Activated CD4-positive, alpha-beta T cell treated with anti-CD3 and anti-CD28 coated beads for 36 hours (primary cell): ENCODE measurements around the gene DNAJB8. TPM values are rescaled to one million over a fixed set of nuclear protein-coding genes. Genes with fewer than 3 reads are reported as not detected.
A peak's percentile ranks its signal among the peaks of the same experiment; 100 is the strongest.

Experiments
- ATAC-seq: fragments of 200-7000 bp; cut with Tn5 transposase; one replicate; pipeline ENCODE4 v1.10.0; 2021; ENCODE audit warnings: mild to moderate bottlenecking, moderate library complexity
- CTCF ChIA-PET: fragments of 350-600 bp; sonication (Branson Sonifier 250); formaldehyde crosslinking; loops from one replicate; lab custom pipeline; 2021; ENCODE audit warnings: antibody characterized with exemption; lab: Charles Lee
- POLR2A ChIA-PET: fragments of 350-600 bp; sonication (Branson Sonifier 250); formaldehyde crosslinking; loops from one replicate; lab custom pipeline; 2021; ENCODE audit warnings: antibody characterized with exemption, inconsistent platforms; lab: Charles Lee
- DNase-seq: peaks from one replicate; pipeline ENCODE4 v3.0.0-alpha.2; 2020
- H3K27ac Mint-ChIP-seq: one replicate; pipeline ENCODE4 v1.8.0; 2021; ENCODE audit warnings: mixed read lengths
- H3K27me3 Mint-ChIP-seq: one replicate; pipeline ENCODE4 v1.8.0; 2021; ENCODE audit warnings: mixed read lengths
- H3K36me3 Mint-ChIP-seq: one replicate; pipeline ENCODE4 v1.8.0; 2021; ENCODE audit warnings: low read depth, mixed read lengths
- H3K4me1 Mint-ChIP-seq: one replicate; pipeline ENCODE4 v1.8.0; 2021; ENCODE audit warnings: mixed read lengths
- H3K4me3 Mint-ChIP-seq: one replicate; pipeline ENCODE4 v1.8.0; 2021; ENCODE audit warnings: mild to moderate bottlenecking, moderate library complexity, mixed read lengths
- H3K9me3 Mint-ChIP-seq: one replicate; pipeline ENCODE4 v1.8.0; 2021; ENCODE audit warnings: low read depth, mixed read lengths
- intact Hi-C, 2 experiments: fragments of 100-400 bp; cut with DNase I in 1 of 2; cut with micrococcal nuclease in 1 of 2; formaldehyde crosslinking; loops; one replicate each; pipeline versions ENCODE4 v1.14.2 to v1.15.1; 2022 to 2024; cut with DNase I, micrococcal nuclease
- total RNA-seq, 2 experiments: library from RNA; stranded (reverse); gene quantifications; one replicate each; pipeline ENCODE4 v1.2.3, GENCODE V29; 2021

Gene DNAJB8
- total RNA-seq, 2 experiments from 2014 or later, result not detected

DNA sequence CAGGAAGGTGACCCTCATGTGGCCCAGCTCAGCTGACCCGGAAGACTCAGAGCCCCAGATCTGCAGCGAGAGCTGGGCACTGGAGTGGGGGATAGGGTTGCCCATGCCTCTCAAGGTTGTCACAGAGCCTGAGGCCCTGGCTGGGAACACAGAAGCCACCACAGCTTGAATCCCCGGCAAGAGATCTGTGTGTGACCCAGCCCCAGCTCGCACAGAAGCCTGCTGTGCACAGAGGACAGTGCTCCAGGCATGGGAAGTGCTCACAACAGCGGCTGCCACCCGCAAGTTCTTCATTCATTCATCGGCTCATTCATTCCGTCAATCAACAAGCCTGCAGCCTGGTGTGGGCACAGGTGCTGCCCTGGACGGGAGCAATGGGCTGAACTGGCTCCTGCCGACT is 36.4 kb downstream of the DNAJB8 start:
- intact Hi-C loops, result no loop called here
- no peak for DNase-seq
- no peak overlapping the region for H3K27ac Mint-ChIP-seq
- peaks cover 37% of the 10 kb centered on the region for H3K27me3 Mint-ChIP-seq
- ChIA-PET CTCF (interaction anchor here (0.6 to 1.1 kb wide), 3 partner anchors 61 to 825 kb away, joined by 3 to 5 read pairs (median 3); no protein-coding TSS in a partner anchor), POLR2A (no interaction called here)
- no peak for ATAC-seq
- no peaks in the 10 kb centered on the region for H3K36me3 Mint-ChIP-seq
- no peak overlapping the region for H3K4me3 Mint-ChIP-seq
- no peaks in the 10 kb centered on the region for H3K9me3 Mint-ChIP-seq
- H3K4me1 Mint-ChIP-seq, result peaks cover 7% of the 10 kb centered on the region

- no peak for DNase-seq
- peaks cover 7% of the 10 kb centered on the region for H3K4me1 Mint-ChIP-seq
- H3K4me3 Mint-ChIP-seq, result no peak overlapping the region
- POLR2A ChIA-PET, result interaction anchor here (0.5 kb wide), 1 partner anchor 188 kb away, joined by 3 read pairs; no protein-coding TSS in a partner anchor
- H3K36me3 Mint-ChIP-seq, result no peaks in the 10 kb centered on the region
- H3K27ac Mint-ChIP-seq, result no peak overlapping the region
- no peaks in the 10 kb centered on the region for H3K9me3 Mint-ChIP-seq
- CTCF ChIA-PET, result interaction anchor here (0.6 to 1.0 kb wide), 2 partner anchors 62 to 826 kb away, joined by 3 read pairs; no protein-coding TSS in a partner anchor
- H3K27me3 Mint-ChIP-seq, result peaks cover 37% of the 10 kb centered on the region
- intact Hi-C loops, result loop anchor here in 1 of 2 experiments (5.0 kb wide), 2 partner anchors 332 to 352 kb away; no protein-coding TSS in a partner anchor
- ATAC-seq, result no peak
Measured at GRCh38 chr3:128429751-128430150, 36.9 kb downstream of the DNAJB8 start.

DNA sequence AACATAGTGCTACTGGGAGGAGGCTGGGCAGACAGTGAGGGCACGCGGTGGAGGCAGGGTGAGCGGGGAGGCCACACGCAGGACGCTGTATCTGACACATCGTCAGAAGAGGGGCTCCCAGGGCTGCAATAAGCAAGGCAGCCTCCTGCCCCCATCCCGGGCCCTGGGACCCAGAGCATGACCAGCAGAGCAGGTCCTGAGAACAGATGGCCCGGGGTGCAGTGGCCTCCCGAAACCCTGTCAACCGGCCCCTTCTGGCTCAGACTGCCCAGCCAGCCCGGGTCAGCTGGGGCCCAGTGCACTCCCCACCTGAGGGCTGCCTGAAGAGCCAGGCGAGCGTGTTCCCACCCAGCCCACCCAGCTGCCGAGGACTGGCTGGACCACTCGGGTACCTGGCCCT is 37.4 kb downstream of the DNAJB8 start:
- peaks cover 37% of the 10 kb centered on the region for H3K27me3 Mint-ChIP-seq
- DNase-seq (no peak), ATAC-seq (no peak)
- H3K4me3 Mint-ChIP-seq, result no peak overlapping the region
- peaks cover 7% of the 10 kb centered on the region for H3K4me1 Mint-ChIP-seq
- no peaks in the 10 kb centered on the region for H3K9me3 Mint-ChIP-seq
- ChIA-PET POLR2A (interaction anchor here (0.5 kb wide), 1 partner anchor 188 kb away, joined by 3 read pairs; no protein-coding TSS in a partner anchor), CTCF (interaction anchor here (5.1 kb wide), 1 partner anchor 178 kb away, joined by 26 read pairs; no protein-coding TSS in a partner anchor)
- no peak overlapping the region for H3K27ac Mint-ChIP-seq
- intact Hi-C loops, result loop anchor here in 1 of 2 experiments (5.0 kb wide), 2 partner anchors 332 to 352 kb away; no protein-coding TSS in a partner anchor
- no peaks in the 10 kb centered on the region for H3K36me3 Mint-ChIP-seq

DNA sequence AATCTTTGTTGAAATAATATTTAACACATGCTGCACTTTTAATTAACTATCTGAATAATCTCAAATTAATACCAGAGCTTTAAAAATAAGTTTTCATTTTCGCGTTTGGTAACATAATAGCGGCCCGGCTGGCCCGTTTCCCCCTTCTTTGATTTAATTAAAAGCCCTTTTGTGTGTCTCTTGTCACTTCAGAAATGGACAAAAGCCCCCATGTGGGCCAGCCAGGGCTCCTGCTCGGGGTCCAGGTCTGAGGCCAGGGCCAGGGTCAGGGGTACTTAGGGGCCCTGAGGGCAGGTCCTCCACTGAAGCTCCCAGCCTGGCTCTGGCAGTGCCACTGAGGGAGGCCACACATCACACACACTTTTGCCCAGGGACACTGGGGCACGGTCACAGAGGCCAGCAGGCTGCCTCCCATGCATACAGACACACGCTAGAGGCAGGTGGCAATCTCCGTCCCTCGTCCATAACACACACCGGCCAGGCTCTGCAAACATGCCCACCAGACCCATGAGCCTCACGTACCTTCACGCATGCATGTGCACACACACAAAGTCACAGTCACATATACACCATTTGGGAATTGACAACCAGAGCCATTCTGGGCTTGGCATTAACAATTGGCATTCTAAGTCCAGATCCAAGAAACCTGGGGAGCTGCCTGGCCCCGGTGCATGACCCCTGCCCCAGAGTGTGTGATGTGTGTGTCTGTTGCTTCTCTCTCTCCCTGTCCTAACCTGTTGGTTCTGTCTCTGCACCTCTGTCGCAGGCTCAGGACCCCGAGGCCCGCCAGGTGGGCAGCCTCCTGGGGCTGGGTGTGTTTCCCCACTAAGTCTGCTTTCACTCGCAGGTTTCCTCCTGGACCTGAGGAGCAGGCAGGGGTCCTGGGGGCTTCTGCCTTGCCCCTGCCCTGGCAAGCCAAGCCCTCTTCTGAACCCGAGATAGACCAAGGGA is 38.5 kb downstream of the DNAJB8 start:
- Mint-ChIP-seq H3K27me3 (peaks cover 29% of the 10 kb centered on the region), H3K27ac (no peak overlapping the region), H3K9me3 (no peaks in the 10 kb centered on the region), H3K4me1 (peaks cover 7% of the 10 kb centered on the region), H3K36me3 (no peaks in the 10 kb centered on the region), H3K4me3 (no peak overlapping the region)
- no peak for ATAC-seq
- intact Hi-C loops, result loop anchor here (2.0 to 5.0 kb wide), 3 partner anchors 63 to 351 kb away; no protein-coding TSS in a partner anchor
- ChIA-PET CTCF (interaction anchor here (0.6 to 5.1 kb wide), 10 partner anchors 20 to 179 kb away, joined by 3 to 26 read pairs (median 4); partner anchors contain the start of gene GATA2), POLR2A (no interaction called here)
- DNase-seq, result no peak

- Mint-ChIP-seq H3K27me3 (peaks cover 27% of the 10 kb centered on the region), H3K36me3 (no peaks in the 10 kb centered on the region), H3K27ac (no peak overlapping the region), H3K9me3 (no peaks in the 10 kb centered on the region), H3K4me3 (no peak overlapping the region), H3K4me1 (peaks cover 7% of the 10 kb centered on the region)
- ATAC-seq (no peak), DNase-seq (no peak)
- CTCF ChIA-PET, result interaction anchor here (0.5 to 5.1 kb wide), 13 partner anchors 21 to 180 kb away, joined by 3 to 26 read pairs (median 4); partner anchors contain the start of gene GATA2
- POLR2A ChIA-PET, result no interaction called here
- intact Hi-C loops, result loop anchor here (2.0 to 5.0 kb wide), 3 partner anchors 63 to 350 kb away; no protein-coding TSS in a partner anchor
Measured at GRCh38 chr3:128427175-128427857, 39.4 kb downstream of the DNAJB8 start.

- H3K27me3 Mint-ChIP-seq, result peaks cover 18% of the 10 kb centered on the region
- no peak overlapping the region for H3K4me3 Mint-ChIP-seq
- no peaks in the 10 kb centered on the region for H3K4me1 Mint-ChIP-seq
- ChIA-PET POLR2A (no interaction called here), CTCF (interaction anchor here (0.5 to 5.1 kb wide), 21 partner anchors 12 to 331 kb away, joined by 3 to 26 read pairs (median 4); partner anchors contain the start of gene GATA2)
- no peaks in the 10 kb centered on the region for H3K36me3 Mint-ChIP-seq
- intact Hi-C loops, result loop anchor here (1.0 to 5.0 kb wide), 7 partner anchors 64 to 349 kb away; no protein-coding TSS in a partner anchor
- no peaks in the 10 kb centered on the region for H3K9me3 Mint-ChIP-seq
- peak; percentile 91 for ATAC-seq
- peak; percentile 75 for DNase-seq
- H3K27ac Mint-ChIP-seq, result no peak overlapping the region
Measured at GRCh38 chr3:128426128-128426921, 40.4 kb downstream of the DNAJB8 start.

- intact Hi-C loops, result loop anchor here (1.0 to 5.0 kb wide), 7 partner anchors 65 to 348 kb away; no protein-coding TSS in a partner anchor
- Mint-ChIP-seq H3K36me3 (no peaks in the 10 kb centered on the region), H3K27ac (no peak overlapping the region), H3K27me3 (peaks cover 15% of the 10 kb centered on the region), H3K4me3 (no peak overlapping the region), H3K9me3 (no peaks in the 10 kb centered on the region), H3K4me1 (no peaks in the 10 kb centered on the region)
- ChIA-PET CTCF (interaction anchor here (0.6 to 5.1 kb wide), 17 partner anchors 12 to 330 kb away, joined by 3 to 26 read pairs (median 4); no protein-coding TSS in a partner anchor), POLR2A (no interaction called here)
- DNase-seq, result no peak
- ATAC-seq, result no peak
Measured at GRCh38 chr3:128425846-128426127, 40.9 kb downstream of the DNAJB8 start.

DNA sequence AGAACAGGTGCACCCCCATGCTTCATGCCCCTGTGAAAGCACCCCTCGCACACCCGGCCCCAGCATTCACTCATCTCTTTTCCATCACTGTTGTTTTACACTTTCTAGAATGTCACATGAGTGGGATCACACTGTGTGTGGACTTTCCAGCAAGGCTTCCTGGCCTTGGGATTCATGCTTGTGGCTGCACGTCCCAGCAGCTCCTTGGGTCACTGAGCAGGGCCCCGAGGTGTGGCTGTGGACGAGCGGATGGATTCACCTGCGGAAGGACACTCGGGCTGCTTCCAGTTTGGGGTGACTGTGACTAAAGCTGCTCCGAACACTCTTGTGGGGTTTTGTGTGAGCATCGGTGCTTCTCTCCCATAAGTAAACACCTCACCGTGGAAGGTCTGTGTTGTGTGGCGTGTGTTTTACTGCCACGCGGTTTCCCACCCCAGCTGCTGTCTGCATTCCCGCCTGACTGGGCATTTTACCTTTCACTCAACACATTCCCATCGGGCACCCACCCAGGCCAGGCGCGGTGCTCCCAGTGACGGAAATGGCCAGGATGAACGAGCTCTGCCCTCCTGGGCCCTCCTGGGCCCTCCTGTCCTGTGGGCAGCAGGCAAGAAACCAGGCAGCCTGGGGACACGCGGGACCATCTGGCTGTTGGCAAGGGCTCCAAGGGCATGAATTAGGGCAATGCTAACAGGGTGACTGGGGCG is 41.4 kb downstream of the DNAJB8 start:
- Mint-ChIP-seq H3K9me3 (no peaks in the 10 kb centered on the region), H3K27me3 (peaks cover 11% of the 10 kb centered on the region), H3K4me3 (no peak overlapping the region), H3K4me1 (no peaks in the 10 kb centered on the region), H3K27ac (no peak overlapping the region), H3K36me3 (no peaks in the 10 kb centered on the region)
- ChIA-PET CTCF (interaction anchor here (0.5 to 5.1 kb wide), 18 partner anchors 13 to 426 kb away, joined by 3 to 26 read pairs (median 4); no protein-coding TSS in a partner anchor), POLR2A (no interaction called here)
- DNase-seq (no peak), ATAC-seq (no peak)
- intact Hi-C loops, result loop anchor here in 1 of 2 experiments (5.0 kb wide), 2 partner anchors 328 to 348 kb away; no protein-coding TSS in a partner anchor

- ChIA-PET CTCF (interaction anchor here (0.6 to 5.1 kb wide), 5 partner anchors 73 to 592 kb away, joined by 3 to 26 read pairs (median 6); no protein-coding TSS in a partner anchor), POLR2A (no interaction called here)
- Mint-ChIP-seq H3K36me3 (no peaks in the 10 kb centered on the region), H3K4me1 (no peaks in the 10 kb centered on the region), H3K27me3 (peaks cover 7% of the 10 kb centered on the region), H3K27ac (no peak overlapping the region), H3K4me3 (no peak overlapping the region), H3K9me3 (no peaks in the 10 kb centered on the region)
- intact Hi-C loops, result loop anchor here in 1 of 2 experiments (5.0 kb wide), 2 partner anchors 327 to 347 kb away; no protein-coding TSS in a partner anchor
- no peak for DNase-seq
- ATAC-seq, result no peak
Measured at GRCh38 chr3:128424508-128425069, 42.1 kb downstream of the DNAJB8 start.
